K562 (cell line): Measurements from ENCODE around the gene CPT1B. TPM values are rescaled to one million over a fixed set of nuclear protein-coding genes. Genes with fewer than 3 reads are reported as not detected.

Source experiments
- ATAC-seq: fragments of 200-7000 bp; cut with Tn5 transposase; 3 replicates; pipeline ENCODE4 v1.9.1; 2020; ENCODE audit warnings: moderate library complexity
- BruUV-seq: library from RNA; stranded (reverse); fragments of 400-500 nt; replicated peaks from 2 replicates; lab custom pipeline; 2021; lab: Mats Ljungman, UMichigan
- CTCF ChIA-PET: fragments of 300-600 bp; formaldehyde crosslinking; extraction: SDS; loops from one replicate; lab custom pipeline; 2021; ENCODE audit warnings: low intra/inter-chr PET ratio; lab: Yijun Ruan, JAX
- POLR2A ChIA-PET: fragments of 300-600, 350-650 bp; sonication (Branson Sonifier 250); formaldehyde crosslinking; extraction: SDS; loops from one replicate; lab custom pipeline; 2021; ENCODE audit warnings: antibody characterized with exemption, inconsistent platforms; lab: Yijun Ruan, JAX
- DNase-seq, 4 experiments: peaks; one replicate each; pipeline versions ENCODE4 v3.0.0 to v3.0.0-alpha.2; 2011 to 2018; ENCODE audit warnings: low spot score in 3 of 4, mixed read lengths in 3 of 4; ENCODE audit errors: extremely low read depth in 1 of 4
- FAIRE-seq: peaks from 2 replicates; lab custom pipeline; 2011; peaks lifted over from hg19 to GRCh38; lab: Jason Lieb, UNC
- H2AFZ ChIP-seq: 2 replicates; pipeline ENCODE4 v1.6.0; 2011; ENCODE audit warnings: low read depth, low read length, control low read depth, inconsistent platforms
- H3K27ac ChIP-seq: fragments of 200-600 bp; 3 replicates; pipeline ENCODE4 v1.8.0; 2011; ENCODE audit warnings: low read depth, mild to moderate bottlenecking, control low read depth, inconsistent platforms, low read length, moderate library complexity, mixed read lengths; ENCODE audit errors: extremely low read depth
- H3K27me3 ChIP-seq, 2 experiments: fragments of 300-600 bp in 1 of 2; 2 replicates in 1 of 2; 3 replicates in 1 of 2; pipeline versions ENCODE4 v1.6.0 to v1.8.0; 2011; ENCODE audit warnings: inconsistent platforms in 2 of 2, low read length in 2 of 2, mild to moderate bottlenecking in 1 of 2, mixed read lengths in 1 of 2, moderate library complexity in 1 of 2; ENCODE audit not compliant: control insufficient read depth in 2 of 2, insufficient read depth in 2 of 2
- H3K36me3 ChIP-seq: fragments of 300-600 bp; 3 replicates; pipeline ENCODE4 v1.8.0; 2011; ENCODE audit warnings: mild to moderate bottlenecking, low read length, inconsistent platforms; ENCODE audit not compliant: control insufficient read depth, insufficient read depth
- H3K4me1 ChIP-seq, 2 experiments: fragments of 200-600 bp in 1 of 2; replicated peaks in 1 of 2; 2 replicates in 1 of 2; 3 replicates in 1 of 2; pipeline versions ENCODE4 v1.5.1 to v1.8.0; 2011; ENCODE audit warnings: inconsistent platforms in 2 of 2, low read length in 2 of 2, mild to moderate bottlenecking in 1 of 2, mixed read lengths in 1 of 2, moderate library complexity in 1 of 2; ENCODE audit not compliant: control insufficient read depth in 2 of 2, insufficient read depth in 2 of 2
- H3K4me2 ChIP-seq: 2 replicates; pipeline ENCODE4 v1.6.1; 2011; ENCODE audit warnings: low read length, control low read depth, inconsistent platforms, mixed read lengths; ENCODE audit not compliant: insufficient read depth
- H3K4me3 ChIP-seq: fragments of 200-600 bp; sonication (generic), shearing (Covaris generic); 2 replicates; pipeline ENCODE4 v1.5.1; 2016; ENCODE audit warnings: control low read depth, inconsistent platforms
- H3K79me2 ChIP-seq: fragments of 200-600 bp; 3 replicates; pipeline ENCODE4 v1.8.0; 2011; ENCODE audit warnings: low read length, inconsistent platforms; ENCODE audit not compliant: control insufficient read depth, insufficient read depth
- H3K9ac ChIP-seq, 2 experiments: 2 replicates each; pipeline versions ENCODE4 v1.6.0 to v1.6.1; 2011; ENCODE audit warnings: low read depth in 2 of 2, low read length in 2 of 2, control low read depth in 1 of 2, inconsistent platforms in 1 of 2, mild to moderate bottlenecking in 1 of 2, mixed read lengths in 1 of 2; ENCODE audit not compliant: insufficient read depth in 1 of 2
- H3K9me1 ChIP-seq: one replicate; pipeline ENCODE4 v1.6.0; 2011; ENCODE audit warnings: inconsistent platforms, mild to moderate bottlenecking, low read length, moderate library complexity; ENCODE audit not compliant: control insufficient read depth, insufficient read depth
- H3K9me3 ChIP-seq: replicated peaks from 2 replicates; pipeline ENCODE4 v1.5.1; 2011; ENCODE audit warnings: low read depth, low read length, inconsistent platforms; ENCODE audit not compliant: control insufficient read depth, insufficient read depth
- H4K20me1 ChIP-seq: replicated peaks from 2 replicates; pipeline ENCODE4 v1.6.1; 2011; ENCODE audit warnings: low read length, inconsistent platforms, mixed read lengths; ENCODE audit not compliant: control insufficient read depth, insufficient read depth
- ATF1 ChIP-seq, 2 experiments: fragments of 450-650 bp in 1 of 2; IDR thresholded peaks; 2 replicates each; pipeline ENCODE4 v1.6.1; 2016; ENCODE audit warnings: missing compliant biosample characterization in 1 of 2, missing genetic modification characterization in 1 of 2
- ATF7 ChIP-seq: fragments of 450-650 bp; IDR thresholded peaks from 2 replicates; pipeline ENCODE4 v1.7.1; 2014; ENCODE audit warnings: mild to moderate bottlenecking, moderate library complexity
- BMI1 ChIP-seq: fragments of 150-350 bp; IDR thresholded peaks from 2 replicates; pipeline ENCODE4 v1.6.1; 2014; ENCODE audit warnings: low read length
- MCM5 ChIP-seq: fragments of 450-650 bp; IDR thresholded peaks from 2 replicates; pipeline ENCODE4 v1.6.1; 2016; ENCODE audit warnings: low read depth
- MED1 ChIP-seq: sonication (generic); formaldehyde crosslinking; IDR thresholded peaks from 2 replicates; pipeline ENCODE4 v1.8.1; 2023; ENCODE audit warnings: missing genetic modification reagents, borderline replicate concordance
- NFE2L1 ChIP-seq: fragments of 450-650 bp; IDR thresholded peaks from 2 replicates; pipeline ENCODE4 v1.6.1; 2016; ENCODE audit warnings: missing genetic modification characterization, low read depth, mild to moderate bottlenecking, missing compliant biosample characterization, moderate library complexity, borderline replicate concordance
- SPI1 ChIP-seq: IDR thresholded peaks from 2 replicates; pipeline ENCODE4 v1.6.1; 2011; ENCODE audit warnings: low read depth, low read length, control low read depth, borderline replicate concordance
- ZFX ChIP-seq: sonication (generic); formaldehyde crosslinking; IDR thresholded peaks from 2 replicates; pipeline ENCODE4 v1.8.0; 2022; ENCODE audit warnings: mild to moderate bottlenecking, missing genetic modification reagents, moderate library complexity
- ZNF778 ChIP-seq: fragments of 450-650 bp; formaldehyde crosslinking; IDR thresholded peaks from 2 replicates; pipeline ENCODE4 v1.4.0; 2020; ENCODE audit warnings: mild to moderate bottlenecking, moderate library complexity
- WGBS: fragments of 100-300 bp; shearing (Covaris generic); methylation state at CpG from one replicate; pipeline ENCODE4 v1.1.6; 2016; ENCODE audit warnings: low coverage, mixed read lengths; ENCODE audit not compliant: insufficient coverage; ENCODE audit errors: missing lambda C conversion rate; 5-methylcytosine and 5-hydroxymethylcytosine counted together
- in situ Hi-C: fragments of 300-500 bp; cut with MboI; formaldehyde crosslinking; loops from 4 replicates; pipeline ENCODE4 v1.15.0; 2018; ENCODE audit warnings: inconsistent platforms, mixed read lengths
- intact Hi-C: fragments of 100-400 bp; cut with micrococcal nuclease; formaldehyde crosslinking; loops from 2 replicates; pipeline ENCODE4 v1.14.2; 2022
- polyA plus RNA-seq, 8 experiments: library from polyadenylated mRNA; depleted of rRNA in 4 of 8; stranded (reverse) in 5 of 8; unstranded in 3 of 8; fragments of >200 nt; fragmentation: Nextera tagmentation in 2 of 8; fragmentation: Illumina TruSeq in 1 of 8; extraction: Ambion mirVana in 2 of 8; extraction: Trizol in 1 of 8; gene quantifications; 2 replicates each; pipeline versions ENCODE4 v1.2.1 to v1.2.3, GENCODE V29; 2011 to 2014; ENCODE audit warnings: inconsistent platforms in 1 of 8, missing spikeins in 1 of 8
- total RNA-seq, 7 experiments: library from RNA; depleted of rRNA in 6 of 7; stranded (reverse); fragments of >200 nt in 6 of 7; fragmentation: Illumina TruSeq in 2 of 7; extraction: Trizol in 2 of 7; gene quantifications; 2 replicates each; pipeline versions ENCODE4 v1.2.1 to v1.2.3, GENCODE V29; 2011 to 2021; ENCODE audit warnings: low replicate concordance in 1 of 7
- TF ChIP-seq, protein P1 (sequence below), 2 experiments: fragments of 450-650 bp in 1 of 2; sonication (generic) in 1 of 2; formaldehyde crosslinking in 1 of 2; IDR thresholded peaks in 1 of 2; conservative IDR thresholded peaks in 1 of 2; 2 replicates each; pipeline versions ENCODE4 v1.6.1 to v1.8.1; 2016 to 2023; ENCODE audit warnings: mild to moderate bottlenecking in 2 of 2, moderate library complexity in 2 of 2, inconsistent platforms in 1 of 2, missing genetic modification reagents in 1 of 2
- TF ChIP-seq, protein P2 (sequence below), 3 experiments: IDR thresholded peaks in 2 of 3; conservative IDR thresholded peaks in 1 of 3; 2 replicates each; pipeline ENCODE4 v1.5.1; 2011 to 2012; ENCODE audit warnings: low read length in 3 of 3, mild to moderate bottlenecking in 3 of 3, control low read depth in 2 of 3, improper control_type of control experiment in 1 of 3, inconsistent platforms in 1 of 3, low read depth in 1 of 3, mixed read lengths in 1 of 3, moderate library complexity in 1 of 3; ENCODE audit not compliant: insufficient read depth in 2 of 3
- TF ChIP-seq, protein P3 (sequence below): IDR thresholded peaks from 2 replicates; pipeline ENCODE4 v1.6.1; 2011; ENCODE audit warnings: borderline replicate concordance, low read depth, mild to moderate bottlenecking, moderate library complexity, low read length; ENCODE audit not compliant: insufficient read depth, poor library complexity, severe bottlenecking

CPT1B gene
- total and polyA plus RNA-seq, 9 of the 15 experiments (the other 6 are each of a cell fraction or from before 2014, with no cell fraction given): 0.35 to 6.1 (median 2.6) TPM

DNA sequence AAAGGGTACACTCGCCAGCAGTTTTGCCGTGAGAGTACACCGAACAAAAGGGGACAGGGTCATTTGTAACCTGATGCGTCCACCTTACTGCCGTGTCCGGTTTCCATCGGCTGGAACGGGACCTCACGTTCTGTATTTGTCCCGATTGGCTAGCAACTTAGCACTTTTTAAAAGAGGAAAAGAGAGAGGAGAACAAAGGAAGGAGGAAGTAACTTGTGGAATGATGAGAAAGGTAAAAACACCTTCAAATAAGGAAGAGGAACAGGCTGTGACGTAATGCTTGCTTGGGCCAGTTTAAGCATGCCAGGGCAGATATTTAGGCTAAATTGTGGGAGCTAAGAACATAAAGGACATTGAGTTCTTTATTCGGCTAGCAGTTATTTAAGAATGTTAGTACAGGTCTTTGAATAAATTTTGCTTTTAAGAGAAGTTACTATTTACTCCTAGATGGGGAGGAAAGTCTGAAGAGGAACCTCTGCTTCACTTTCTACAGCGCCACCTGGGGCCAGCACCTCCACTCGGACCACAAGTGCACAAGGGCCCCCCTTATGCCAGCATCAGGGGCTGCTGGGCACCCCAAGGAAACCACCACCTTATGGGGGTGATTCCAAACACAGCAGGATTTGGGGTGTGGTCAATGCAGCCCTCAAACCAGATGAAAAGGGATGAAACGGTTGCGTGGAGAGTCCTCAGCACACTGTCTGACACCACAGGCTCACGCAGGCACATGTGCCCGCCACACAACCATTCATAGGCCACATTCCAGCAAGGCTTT is 43.9 kb upstream of the CPT1B start:
- no peaks in the 10 kb centered on the region for H3K9me3 ChIP-seq
- ChIA-PET CTCF (interaction anchor here (4.9 kb wide), 1 partner anchor 46 kb away, joined by 51 read pairs; no protein-coding TSS in a partner anchor), POLR2A (no interaction called here)
- peaks cover 12 to 26% of the 10 kb centered on the region in 2 experiments; a peak in 3 of 5 replicates for H3K4me1 ChIP-seq
- H3K9ac ChIP-seq: no peak overlapping the region
- no peaks in the 10 kb centered on the region for H3K27me3 ChIP-seq
- FAIRE-seq (no peak), DNase-seq (peak in 1 of 4 experiments; percentile 6), ATAC-seq (peak; percentile 20; the same call in 1 of the 3 replicates)
- TF ChIP-seq NFE2L1 (tag) (no peak), MED1 (CRISPR knock-in tag) (no peak), SPI1 (peak; percentile 9; the same call in 1 of the 2 replicates), ZNF778 (CRISPR knock-in tag) (no peak), ATF1 (CRISPR knock-in tag; IDR thresholded peaks at IDR 0.05) (no peak), ATF1 (tag; IDR thresholded peaks at IDR 0.05) (peak; percentile 22; the same call in 1 of the 2 replicates), ZFX (CRISPR knock-in tag) (no peak), MCM5 (no peak), ATF7 (peak; percentile 53; the same call in 1 of the 2 replicates), BMI1 (no peak)
- TF ChIP-seq, protein P1, sequence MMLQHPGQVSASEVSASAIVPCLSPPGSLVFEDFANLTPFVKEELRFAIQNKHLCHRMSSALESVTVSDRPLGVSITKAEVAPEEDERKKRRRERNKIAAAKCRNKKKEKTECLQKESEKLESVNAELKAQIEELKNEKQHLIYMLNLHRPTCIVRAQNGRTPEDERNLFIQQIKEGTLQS (IDR thresholded peaks at IDR 0.05): 0 out of 2 replicates have a peak, but pooled peaks have one; percentile 12
- TF ChIP-seq, protein P1 (CRISPR knock-in tag; conservative IDR thresholded peaks at IDR 0.05): no peak
- TF ChIP-seq, protein P2, sequence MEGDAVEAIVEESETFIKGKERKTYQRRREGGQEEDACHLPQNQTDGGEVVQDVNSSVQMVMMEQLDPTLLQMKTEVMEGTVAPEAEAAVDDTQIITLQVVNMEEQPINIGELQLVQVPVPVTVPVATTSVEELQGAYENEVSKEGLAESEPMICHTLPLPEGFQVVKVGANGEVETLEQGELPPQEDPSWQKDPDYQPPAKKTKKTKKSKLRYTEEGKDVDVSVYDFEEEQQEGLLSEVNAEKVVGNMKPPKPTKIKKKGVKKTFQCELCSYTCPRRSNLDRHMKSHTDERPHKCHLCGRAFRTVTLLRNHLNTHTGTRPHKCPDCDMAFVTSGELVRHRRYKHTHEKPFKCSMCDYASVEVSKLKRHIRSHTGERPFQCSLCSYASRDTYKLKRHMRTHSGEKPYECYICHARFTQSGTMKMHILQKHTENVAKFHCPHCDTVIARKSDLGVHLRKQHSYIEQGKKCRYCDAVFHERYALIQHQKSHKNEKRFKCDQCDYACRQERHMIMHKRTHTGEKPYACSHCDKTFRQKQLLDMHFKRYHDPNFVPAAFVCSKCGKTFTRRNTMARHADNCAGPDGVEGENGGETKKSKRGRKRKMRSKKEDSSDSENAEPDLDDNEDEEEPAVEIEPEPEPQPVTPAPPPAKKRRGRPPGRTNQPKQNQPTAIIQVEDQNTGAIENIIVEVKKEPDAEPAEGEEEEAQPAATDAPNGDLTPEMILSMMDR (IDR thresholded peaks at IDR 0.05 in 2 of 3, conservative IDR thresholded peaks at IDR 0.05 in 1 of 3; ENCODE audit: insufficient read depth in 2 of 3, low read depth in 1 of 3, low read length in 3 of 3): peak in 1 of 3 experiments; percentile 19; a peak in 1 of 6 replicates
- TF ChIP-seq, protein P3, sequence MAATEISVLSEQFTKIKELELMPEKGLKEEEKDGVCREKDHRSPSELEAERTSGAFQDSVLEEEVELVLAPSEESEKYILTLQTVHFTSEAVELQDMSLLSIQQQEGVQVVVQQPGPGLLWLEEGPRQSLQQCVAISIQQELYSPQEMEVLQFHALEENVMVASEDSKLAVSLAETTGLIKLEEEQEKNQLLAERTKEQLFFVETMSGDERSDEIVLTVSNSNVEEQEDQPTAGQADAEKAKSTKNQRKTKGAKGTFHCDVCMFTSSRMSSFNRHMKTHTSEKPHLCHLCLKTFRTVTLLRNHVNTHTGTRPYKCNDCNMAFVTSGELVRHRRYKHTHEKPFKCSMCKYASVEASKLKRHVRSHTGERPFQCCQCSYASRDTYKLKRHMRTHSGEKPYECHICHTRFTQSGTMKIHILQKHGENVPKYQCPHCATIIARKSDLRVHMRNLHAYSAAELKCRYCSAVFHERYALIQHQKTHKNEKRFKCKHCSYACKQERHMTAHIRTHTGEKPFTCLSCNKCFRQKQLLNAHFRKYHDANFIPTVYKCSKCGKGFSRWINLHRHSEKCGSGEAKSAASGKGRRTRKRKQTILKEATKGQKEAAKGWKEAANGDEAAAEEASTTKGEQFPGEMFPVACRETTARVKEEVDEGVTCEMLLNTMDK: peak; percentile 39
- H3K9me1 ChIP-seq: no peaks in the 10 kb centered on the region
- no peak overlapping the region for H3K27ac ChIP-seq
- H3K79me2 ChIP-seq: no peaks in the 10 kb centered on the region
- intact Hi-C loops: loop anchor here (5.0 kb wide), 1 partner anchor 70 kb away; no protein-coding TSS in a partner anchor
- WGBS: 21% methylated on average over 18 of the region's 18 CpGs
- H3K4me3 ChIP-seq: no peak overlapping the region; the same call in 1 of the 2 replicates
- no peaks in the 10 kb centered on the region for H4K20me1 ChIP-seq
- peak overlapping the region; percentile 72 for H2AFZ ChIP-seq
- H3K4me2 ChIP-seq: peak overlapping the region; percentile 37
- no peaks in the 10 kb centered on the region for H3K36me3 ChIP-seq
- BruUV-seq: no TSS peak
- in situ Hi-C loops: no loop called here
